Naive B cell (primary cell): ENCODE data around the gene DDX59. TPM values are rescaled to one million over a fixed set of nuclear protein-coding genes. Genes with fewer than 3 reads are reported as not detected.

Experiments used
- ATAC-seq, 2 donors: fragments of 150-1000 bp; cut with Tn5 transposase; 2 replicates each; pipeline ENCODE4 v1.10.0; 2021; ENCODE audit warnings: low read depth in 2 of 2, mild to moderate bottlenecking in 2 of 2, moderate library complexity in 2 of 2
- DNase-seq: peaks from one replicate; pipeline ENCODE4 v3.0.0; 2022
- H3K27ac Mint-ChIP-seq, 6 donors: one replicate each; pipeline ENCODE4 v1.8.0; 2020 to 2022; ENCODE audit warnings: mild to moderate bottlenecking in 6 of 6, mixed read lengths in 6 of 6, moderate library complexity in 5 of 6, inconsistent platforms in 2 of 6
- H3K27me3 Mint-ChIP-seq, 3 donors: one replicate each; pipeline ENCODE4 v1.8.0; 2021 to 2022; ENCODE audit warnings: mixed read lengths in 3 of 3, mild to moderate bottlenecking in 1 of 3
- H3K36me3 Mint-ChIP-seq, 2 donors: one replicate each; pipeline ENCODE4 v1.8.0; 2020 to 2022; ENCODE audit warnings: mixed read lengths in 2 of 2, inconsistent platforms in 1 of 2, mild to moderate bottlenecking in 1 of 2
- H3K4me1 Mint-ChIP-seq, 3 donors: one replicate each; pipeline ENCODE4 v1.8.0; 2020 to 2022; ENCODE audit warnings: mixed read lengths in 3 of 3, inconsistent platforms in 1 of 3, mild to moderate bottlenecking in 1 of 3, moderate library complexity in 1 of 3
- H3K4me3 Mint-ChIP-seq, 8 donors: one replicate each; pipeline ENCODE4 v1.8.0; 2020 to 2022; ENCODE audit warnings: mild to moderate bottlenecking in 8 of 8, mixed read lengths in 8 of 8, moderate library complexity in 8 of 8, inconsistent platforms in 2 of 8
- H3K9me3 Mint-ChIP-seq, 7 donors: one replicate each; pipeline ENCODE4 v1.8.0; 2020 to 2022; ENCODE audit warnings: mixed read lengths in 7 of 7, mild to moderate bottlenecking in 5 of 7, inconsistent platforms in 2 of 7, moderate library complexity in 1 of 7
- polyA plus RNA-seq, 6 donors: library from polyadenylated mRNA; unstranded; fragments of 300-500 nt; fragmentation: Illumina TruSeq; gene quantifications; one replicate each; pipeline ENCODE4 v1.2.3, GENCODE V29; 2021; ENCODE audit warnings: low read depth in 6 of 6

DDX59 gene
- polyA plus RNA-seq, result 10 to 100 TPM; 14.5 to 24.8 (median 20.4) TPM

DNA sequence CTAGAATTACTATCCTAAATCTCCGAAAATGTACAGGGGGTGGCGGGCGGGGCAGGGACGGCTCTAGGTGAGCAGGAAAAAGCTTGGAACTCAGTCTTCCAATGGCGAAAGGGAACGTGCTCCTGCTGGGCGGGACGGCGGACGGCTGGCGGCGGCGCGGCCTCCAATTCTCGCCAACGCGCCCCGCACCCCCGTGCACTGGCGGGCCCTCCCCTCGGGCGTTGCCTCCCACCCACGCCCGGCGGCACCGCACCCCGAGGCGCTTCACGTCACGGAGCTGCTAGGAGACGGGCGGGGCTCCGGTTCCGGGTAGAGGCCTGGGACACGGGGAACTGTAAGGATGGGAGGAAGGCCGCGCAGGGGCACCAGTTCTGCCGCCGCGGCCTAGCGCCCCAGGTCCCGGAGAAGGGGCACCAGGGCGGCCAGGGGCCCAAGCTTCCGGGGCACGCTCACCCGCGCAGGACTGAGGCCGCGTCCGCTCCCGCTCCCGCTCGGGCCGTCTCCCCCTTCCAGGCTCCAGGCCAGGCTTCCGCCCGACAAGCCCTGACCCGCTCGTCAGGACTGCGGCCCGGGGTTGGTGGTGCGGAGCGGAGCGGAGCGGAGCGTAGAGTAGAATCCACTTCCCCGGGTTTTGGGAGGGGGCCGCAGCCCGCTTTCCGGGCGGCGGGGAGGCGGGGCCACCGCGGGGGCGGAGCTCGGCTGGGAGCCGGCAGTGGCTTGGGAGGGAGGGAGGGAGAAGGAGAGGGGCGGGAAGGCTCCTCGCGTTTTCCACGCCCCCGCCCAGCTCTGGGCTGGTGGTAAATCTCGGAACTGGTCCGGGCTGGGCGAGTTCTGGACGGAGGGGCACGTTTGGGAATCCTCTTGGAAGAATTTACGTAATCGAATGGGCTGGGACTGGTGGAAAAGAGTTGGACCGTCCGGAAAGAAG lies at the start of gene DDX59:
Gene DDX59, minus strand, starts transcription at position 594 of the 928 bp plus-strand sequence. CDS start 3,167 bp downstream, outside the sequence.
- peak; percentile 91 for DNase-seq
- no peaks in the 10 kb centered on the region for H3K27me3 Mint-ChIP-seq
- peak; percentile 86 for ATAC-seq
- peak within 1 kb of the TSS; percentile 91 to 99 (median 98) for H3K4me3 Mint-ChIP-seq
- peak within 1 kb of the TSS; percentile 95 to 99 (median 98) for H3K27ac Mint-ChIP-seq
- H3K9me3 Mint-ChIP-seq, result no peaks in the 10 kb centered on the region
- peaks cover 29 to 48% (median 43%) of the 10 kb centered on the region in 3 donors for H3K4me1 Mint-ChIP-seq
- H3K36me3 Mint-ChIP-seq, result peaks cover 0 to 4% of the 10 kb centered on the region in 2 donors

DNA sequence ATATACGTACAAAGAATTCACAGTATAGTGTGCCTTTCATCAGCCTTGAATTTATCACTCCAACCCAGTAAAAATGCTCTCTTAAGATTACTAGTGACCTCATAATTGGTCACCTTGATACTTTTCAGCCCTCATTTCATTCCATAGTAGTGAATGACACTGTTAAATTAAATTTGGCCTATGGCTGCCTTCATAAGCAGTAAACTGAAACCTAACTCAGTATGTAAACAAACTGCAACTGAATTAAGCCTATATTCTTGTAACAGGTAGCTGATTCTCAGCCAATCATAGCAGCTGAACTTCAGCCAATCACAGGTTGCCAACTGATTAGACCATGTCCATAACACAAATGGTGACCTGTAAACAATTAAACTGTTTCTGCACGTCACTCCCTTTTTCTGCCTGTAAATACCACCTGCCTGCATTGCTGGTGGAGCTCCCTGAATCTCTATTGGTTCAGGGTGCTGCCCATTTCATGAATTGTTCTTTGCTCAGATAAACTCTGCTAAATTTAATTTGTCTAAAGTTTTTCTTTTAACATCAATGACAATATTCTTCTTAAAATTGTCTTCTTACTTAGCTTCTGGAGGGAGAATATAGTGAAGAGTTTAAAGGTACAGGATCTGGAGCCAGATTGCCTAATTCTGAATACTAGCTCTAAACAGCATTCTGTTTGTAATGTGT lies 44.9 kb upstream of the DDX59 start:
- H3K4me1 Mint-ChIP-seq, result no peaks in the 10 kb centered on the region
- no peak overlapping the region for H3K27ac Mint-ChIP-seq
- no peak overlapping the region for H3K4me3 Mint-ChIP-seq
- H3K36me3 Mint-ChIP-seq, result no peaks in the 10 kb centered on the region
- no peak for DNase-seq
- H3K27me3 Mint-ChIP-seq, result peaks cover 12 to 22% (median 16%) of the 10 kb centered on the region in 3 donors
- H3K9me3 Mint-ChIP-seq, result no peaks in the 10 kb centered on the region
- no peak for ATAC-seq

GRCh38 chr1:200710166-200710565 lies 40.5 kb upstream of the DDX59 start:
- H3K27me3 Mint-ChIP-seq, result peaks cover 0 to 12% (median 8%) of the 10 kb centered on the region in 3 donors
- H3K27ac Mint-ChIP-seq, result peak overlapping the region in 1 of 6 donors; percentile 49
- H3K9me3 Mint-ChIP-seq, result no peaks in the 10 kb centered on the region
- H3K4me1 Mint-ChIP-seq, result peaks cover 0 to 6% (median 2%) of the 10 kb centered on the region in 3 donors
- H3K4me3 Mint-ChIP-seq, result no peak overlapping the region
- no peaks in the 10 kb centered on the region for H3K36me3 Mint-ChIP-seq
- DNase-seq (no peak), ATAC-seq (no peak)

DNA sequence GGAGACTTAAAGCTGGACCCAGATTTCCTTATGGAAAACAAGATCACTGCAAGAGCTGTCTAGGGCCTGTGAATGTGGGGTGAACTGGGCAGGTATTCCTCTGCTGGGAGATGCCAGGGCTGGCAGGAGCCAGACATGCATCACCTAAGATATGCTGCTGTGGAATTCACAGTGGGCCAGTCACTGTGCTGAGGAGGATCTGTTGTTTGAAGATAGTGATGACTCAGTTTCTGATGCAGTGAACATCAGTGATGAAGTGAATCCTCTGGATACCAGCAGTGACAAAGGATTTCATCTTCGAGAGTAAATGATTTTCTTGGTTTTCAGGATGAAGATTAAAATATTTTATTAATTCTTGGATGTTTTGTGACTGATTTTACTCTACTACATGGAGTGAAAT lies 39.1 kb upstream of the DDX59 start:
- no peak for ATAC-seq
- Mint-ChIP-seq H3K27ac (peak overlapping the region in 1 of 6 donors; percentile 4), H3K36me3 (no peaks in the 10 kb centered on the region), H3K4me1 (peaks cover 0 to 6% (median 2%) of the 10 kb centered on the region in 3 donors), H3K9me3 (no peaks in the 10 kb centered on the region), H3K4me3 (no peak overlapping the region), H3K27me3 (peaks cover 0 to 3% (median 0%) of the 10 kb centered on the region in 3 donors)
- DNase-seq, result no peak

DNA sequence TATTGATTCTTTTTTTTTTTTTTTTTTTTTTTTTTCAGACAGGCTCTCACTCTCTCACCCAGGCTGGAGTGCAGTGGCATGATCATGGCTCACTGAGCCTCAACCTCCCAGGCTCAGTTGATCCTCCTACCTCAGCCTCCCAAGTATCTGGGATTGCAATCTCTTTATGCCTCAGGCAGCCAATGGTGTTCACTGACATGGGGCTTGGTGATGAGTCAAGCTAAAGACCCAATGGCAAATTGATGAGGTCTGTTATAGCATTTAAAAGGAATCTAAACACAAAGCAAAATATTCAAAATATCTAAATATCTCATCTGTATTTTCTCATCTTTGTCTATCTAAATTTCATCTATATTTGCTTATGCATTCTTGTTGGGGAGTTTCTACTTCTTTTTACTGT lies 38.5 kb upstream of the DDX59 start:
- Mint-ChIP-seq H3K4me1 (peaks cover 0 to 6% (median 2%) of the 10 kb centered on the region in 3 donors), H3K4me3 (no peak overlapping the region), H3K36me3 (no peaks in the 10 kb centered on the region), H3K9me3 (no peaks in the 10 kb centered on the region), H3K27ac (no peak overlapping the region), H3K27me3 (no peaks in the 10 kb centered on the region)
- ATAC-seq (no peak), DNase-seq (no peak)

- DNase-seq (no peak), ATAC-seq (no peak)
- Mint-ChIP-seq H3K27me3 (no peaks in the 10 kb centered on the region), H3K4me1 (peaks cover 0 to 6% (median 2%) of the 10 kb centered on the region in 3 donors), H3K4me3 (no peak overlapping the region), H3K36me3 (no peaks in the 10 kb centered on the region), H3K9me3 (no peaks in the 10 kb centered on the region), H3K27ac (no peak overlapping the region)
Measured at GRCh38 chr1:200707116-200707515, 37.4 kb upstream of the DDX59 start.

GRCh38 chr1:200706111-200706814 lies 36.6 kb upstream of the DDX59 start:
- Mint-ChIP-seq H3K27ac (no peak overlapping the region), H3K4me3 (no peak overlapping the region), H3K27me3 (no peaks in the 10 kb centered on the region), H3K36me3 (no peaks in the 10 kb centered on the region), H3K9me3 (no peaks in the 10 kb centered on the region), H3K4me1 (peaks cover 0 to 6% (median 2%) of the 10 kb centered on the region in 3 donors)
- ATAC-seq (no peak), DNase-seq (no peak)

GRCh38 chr1:200704986-200705500 lies 35.3 kb upstream of the DDX59 start:
- no peak overlapping the region for H3K27ac Mint-ChIP-seq
- ATAC-seq, result no peak
- H3K27me3 Mint-ChIP-seq, result no peaks in the 10 kb centered on the region
- no peak overlapping the region for H3K4me3 Mint-ChIP-seq
- no peaks in the 10 kb centered on the region for H3K36me3 Mint-ChIP-seq
- DNase-seq, result no peak
- H3K9me3 Mint-ChIP-seq, result no peaks in the 10 kb centered on the region
- peaks cover 0 to 6% (median 2%) of the 10 kb centered on the region in 3 donors for H3K4me1 Mint-ChIP-seq

GRCh38 chr1:200699871-200700270 lies 30.2 kb upstream of the DDX59 start:
- no peak overlapping the region for H3K27ac Mint-ChIP-seq
- ATAC-seq (no peak), DNase-seq (no peak)
- H3K4me1 Mint-ChIP-seq, result no peaks in the 10 kb centered on the region
- peaks cover 8 to 16% (median 13%) of the 10 kb centered on the region in 3 donors for H3K27me3 Mint-ChIP-seq
- H3K9me3 Mint-ChIP-seq, result no peaks in the 10 kb centered on the region
- no peak overlapping the region for H3K4me3 Mint-ChIP-seq
- H3K36me3 Mint-ChIP-seq, result no peaks in the 10 kb centered on the region

- Mint-ChIP-seq H3K36me3 (no peaks in the 10 kb centered on the region), H3K27ac (no peak overlapping the region), H3K27me3 (peaks cover 8 to 18% (median 16%) of the 10 kb centered on the region in 3 donors), H3K4me3 (no peak overlapping the region), H3K4me1 (no peaks in the 10 kb centered on the region), H3K9me3 (no peaks in the 10 kb centered on the region)
- DNase-seq, result no peak
- no peak for ATAC-seq
Measured at GRCh38 chr1:200694738-200695137, 25.0 kb upstream of the DDX59 start.

GRCh38 chr1:200693327-200693726 lies 23.6 kb upstream of the DDX59 start:
- Mint-ChIP-seq H3K4me3 (no peak overlapping the region), H3K4me1 (no peaks in the 10 kb centered on the region), H3K9me3 (no peaks in the 10 kb centered on the region), H3K27ac (no peak overlapping the region), H3K36me3 (no peaks in the 10 kb centered on the region), H3K27me3 (peaks cover 8 to 18% (median 15%) of the 10 kb centered on the region in 3 donors)
- peak in 1 of 2 donors; percentile 59 for ATAC-seq
- no peak for DNase-seq

- H3K4me1 Mint-ChIP-seq, result no peaks in the 10 kb centered on the region
- H3K27me3 Mint-ChIP-seq, result peaks cover 8 to 18% (median 15%) of the 10 kb centered on the region in 3 donors
- no peaks in the 10 kb centered on the region for H3K9me3 Mint-ChIP-seq
- no peak overlapping the region for H3K27ac Mint-ChIP-seq
- no peaks in the 10 kb centered on the region for H3K36me3 Mint-ChIP-seq
- ATAC-seq, result no peak
- DNase-seq, result no peak
- H3K4me3 Mint-ChIP-seq, result no peak overlapping the region
Measured at GRCh38 chr1:200692316-200692715, 22.6 kb upstream of the DDX59 start.

GRCh38 chr1:200686620-200687019 lies 16.9 kb upstream of the DDX59 start:
- no peaks in the 10 kb centered on the region for H3K9me3 Mint-ChIP-seq
- no peak for DNase-seq
- no peak for ATAC-seq
- H3K4me1 Mint-ChIP-seq, result no peaks in the 10 kb centered on the region
- no peaks in the 10 kb centered on the region for H3K36me3 Mint-ChIP-seq
- H3K27ac Mint-ChIP-seq, result peak overlapping the region in 1 of 6 donors; percentile 5
- H3K27me3 Mint-ChIP-seq, result peaks cover 0 to 7% (median 0%) of the 10 kb centered on the region in 3 donors
- no peak overlapping the region for H3K4me3 Mint-ChIP-seq
